ENCODE data around the gene ADGRE1. TPM values are rescaled to one million over a fixed set of nuclear protein-coding genes. Genes with fewer than 3 reads are reported as not detected.

ADGRE1 gene
- total and polyA plus RNA-seq, 2 of the 13 experiments (the other 11 are each of a cell fraction or from before 2014, with no cell fraction given): not detected

DNA sequence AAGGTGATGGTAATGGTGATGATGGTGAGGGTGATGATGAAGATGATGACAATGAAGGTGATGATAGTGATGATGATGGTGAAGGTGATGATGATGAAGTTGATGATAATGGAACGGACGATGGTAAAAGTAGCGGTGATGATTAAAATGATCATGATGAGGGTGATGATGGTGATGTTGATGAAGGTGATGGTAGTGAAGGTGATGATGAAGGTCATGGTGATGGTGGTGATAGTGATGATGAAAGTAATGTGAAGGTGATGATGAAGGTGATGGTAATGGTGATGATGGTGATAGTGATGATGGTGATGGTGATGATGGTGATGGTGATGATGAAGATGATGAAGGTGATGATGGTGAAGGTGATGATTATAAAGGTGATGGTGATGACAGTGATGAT, 67.7 kb downstream of the ADGRE1 start (continued):
- TF ChIP-seq FOXA1 (IDR thresholded peaks at IDR 0.05): 0 out of 2 replicates have a peak, but pooled peaks have one; percentile 5
- no peak for TF ChIP-seq FOXA1 (CRISPR knock-in tag; IDR thresholded peaks at IDR 0.05)
- TF ChIP-seq HES4 (CRISPR knock-in tag; IDR thresholded peaks at IDR 0.05; ENCODE audit: borderline replicate concordance): no peak
- TF ChIP-seq RAD51 (IDR thresholded peaks at IDR 0.05; ENCODE audit: borderline replicate concordance): 0 out of 2 replicates have a peak, but pooled peaks have one; percentile 3
- no peak for TF ChIP-seq TEAD3 (CRISPR knock-in tag; optimal IDR thresholded peaks at IDR 0.05; ENCODE audit: borderline replicate concordance)
- no peak for TF ChIP-seq MEF2D (CRISPR knock-in tag; IDR thresholded peaks at IDR 0.05)
- TF ChIP-seq SRSF1 (optimal IDR thresholded peaks at IDR 0.05; ENCODE audit: low read depth, low read length): no peak
- TF ChIP-seq, protein P1, sequence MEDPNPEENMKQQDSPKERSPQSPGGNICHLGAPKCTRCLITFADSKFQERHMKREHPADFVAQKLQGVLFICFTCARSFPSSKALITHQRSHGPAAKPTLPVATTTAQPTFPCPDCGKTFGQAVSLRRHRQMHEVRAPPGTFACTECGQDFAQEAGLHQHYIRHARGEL (CRISPR knock-in tag; IDR thresholded peaks at IDR 0.05): no peak
- TF ChIP-seq, protein P2, sequence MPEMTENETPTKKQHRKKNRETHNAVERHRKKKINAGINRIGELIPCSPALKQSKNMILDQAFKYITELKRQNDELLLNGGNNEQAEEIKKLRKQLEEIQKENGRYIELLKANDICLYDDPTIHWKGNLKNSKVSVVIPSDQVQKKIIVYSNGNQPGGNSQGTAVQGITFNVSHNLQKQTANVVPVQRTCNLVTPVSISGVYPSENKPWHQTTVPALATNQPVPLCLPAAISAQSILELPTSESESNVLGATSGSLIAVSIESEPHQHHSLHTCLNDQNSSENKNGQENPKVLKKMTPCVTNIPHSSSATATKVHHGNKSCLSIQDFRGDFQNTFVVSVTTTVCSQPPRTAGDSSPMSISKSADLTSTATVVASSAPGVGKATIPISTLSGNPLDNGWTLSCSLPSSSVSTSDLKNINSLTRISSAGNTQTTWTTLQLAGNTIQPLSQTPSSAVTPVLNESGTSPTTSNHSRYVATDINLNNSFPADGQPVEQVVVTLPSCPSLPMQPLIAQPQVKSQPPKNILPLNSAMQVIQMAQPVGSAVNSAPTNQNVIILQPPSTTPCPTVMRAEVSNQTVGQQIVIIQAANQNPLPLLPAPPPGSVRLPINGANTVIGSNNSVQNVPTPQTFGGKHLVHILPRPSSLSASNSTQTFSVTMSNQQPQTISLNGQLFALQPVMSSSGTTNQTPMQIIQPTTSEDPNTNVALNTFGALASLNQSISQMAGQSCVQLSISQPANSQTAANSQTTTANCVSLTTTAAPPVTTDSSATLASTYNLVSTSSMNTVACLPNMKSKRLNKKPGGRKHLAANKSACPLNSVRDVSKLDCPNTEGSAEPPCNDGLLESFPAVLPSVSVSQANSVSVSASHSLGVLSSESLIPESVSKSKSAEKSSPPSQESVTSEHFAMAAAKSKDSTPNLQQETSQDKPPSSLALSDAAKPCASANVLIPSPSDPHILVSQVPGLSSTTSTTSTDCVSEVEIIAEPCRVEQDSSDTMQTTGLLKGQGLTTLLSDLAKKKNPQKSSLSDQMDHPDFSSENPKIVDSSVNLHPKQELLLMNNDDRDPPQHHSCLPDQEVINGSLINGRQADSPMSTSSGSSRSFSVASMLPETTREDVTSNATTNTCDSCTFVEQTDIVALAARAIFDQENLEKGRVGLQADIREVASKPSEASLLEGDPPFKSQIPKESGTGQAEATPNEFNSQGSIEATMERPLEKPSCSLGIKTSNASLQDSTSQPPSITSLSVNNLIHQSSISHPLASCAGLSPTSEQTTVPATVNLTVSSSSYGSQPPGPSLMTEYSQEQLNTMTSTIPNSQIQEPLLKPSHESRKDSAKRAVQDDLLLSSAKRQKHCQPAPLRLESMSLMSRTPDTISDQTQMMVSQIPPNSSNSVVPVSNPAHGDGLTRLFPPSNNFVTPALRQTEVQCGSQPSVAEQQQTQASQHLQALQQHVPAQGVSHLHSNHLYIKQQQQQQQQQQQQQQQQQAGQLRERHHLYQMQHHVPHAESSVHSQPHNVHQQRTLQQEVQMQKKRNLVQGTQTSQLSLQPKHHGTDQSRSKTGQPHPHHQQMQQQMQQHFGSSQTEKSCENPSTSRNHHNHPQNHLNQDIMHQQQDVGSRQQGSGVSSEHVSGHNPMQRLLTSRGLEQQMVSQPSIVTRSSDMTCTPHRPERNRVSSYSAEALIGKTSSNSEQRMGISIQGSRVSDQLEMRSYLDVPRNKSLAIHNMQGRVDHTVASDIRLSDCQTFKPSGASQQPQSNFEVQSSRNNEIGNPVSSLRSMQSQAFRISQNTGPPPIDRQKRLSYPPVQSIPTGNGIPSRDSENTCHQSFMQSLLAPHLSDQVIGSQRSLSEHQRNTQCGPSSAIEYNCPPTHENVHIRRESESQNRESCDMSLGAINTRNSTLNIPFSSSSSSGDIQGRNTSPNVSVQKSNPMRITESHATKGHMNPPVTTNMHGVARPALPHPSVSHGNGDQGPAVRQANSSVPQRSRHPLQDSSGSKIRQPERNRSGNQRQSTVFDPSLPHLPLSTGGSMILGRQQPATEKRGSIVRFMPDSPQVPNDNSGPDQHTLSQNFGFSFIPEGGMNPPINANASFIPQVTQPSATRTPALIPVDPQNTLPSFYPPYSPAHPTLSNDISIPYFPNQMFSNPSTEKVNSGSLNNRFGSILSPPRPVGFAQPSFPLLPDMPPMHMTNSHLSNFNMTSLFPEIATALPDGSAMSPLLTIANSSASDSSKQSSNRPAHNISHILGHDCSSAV (CRISPR knock-in tag; IDR thresholded peaks at IDR 0.05; ENCODE audit: borderline replicate concordance): no peak
- peak; percentile 92 for TF ChIP-seq CREB1 (IDR thresholded peaks at IDR 0.05)
- no peak for TF ChIP-seq CREB1 (CRISPR knock-in tag; IDR thresholded peaks at IDR 0.05)
- no peak for TF ChIP-seq PPARG (CRISPR knock-in tag; conservative IDR thresholded peaks at IDR 0.05)
- TF ChIP-seq TP53 (CRISPR knock-in tag; conservative IDR thresholded peaks at IDR 0.05): no peak
- TF ChIP-seq, protein P3, sequence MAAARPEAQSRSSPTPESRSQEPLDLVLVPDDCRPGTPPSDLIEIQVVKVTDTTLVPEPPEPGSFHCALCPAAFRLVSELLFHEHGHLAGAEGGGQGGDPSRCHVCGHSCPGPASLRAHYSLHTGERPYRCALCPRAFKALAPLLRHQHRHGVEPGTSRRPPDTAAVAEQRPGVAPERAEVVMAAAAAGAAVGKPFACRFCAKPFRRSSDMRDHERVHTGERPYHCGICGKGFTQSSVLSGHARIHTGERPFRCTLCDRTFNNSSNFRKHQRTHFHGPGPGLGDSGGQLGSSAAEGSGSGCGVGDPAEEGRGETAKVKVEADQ (CRISPR knock-in tag; IDR thresholded peaks at IDR 0.05; ENCODE audit: borderline replicate concordance): no peak
- TF ChIP-seq ZNF598 (CRISPR knock-in tag; IDR thresholded peaks at IDR 0.05; ENCODE audit: borderline replicate concordance): no peak
- no peak for TF ChIP-seq SYNCRIP (IDR thresholded peaks at IDR 0.05; ENCODE audit: insufficient read depth, low read depth, low read length)
- no peak for TF ChIP-seq ZFP41 (CRISPR knock-in tag; IDR thresholded peaks at IDR 0.05; ENCODE audit: borderline replicate concordance)

All from HepG2 (cell line).